GM18951 (cell line): Measurements from ENCODE around the gene ZNF283.
"Not testable (repeated sequence)": the region's sequence is repeated elsewhere in the genome, so short reads cannot be mapped to it uniquely, and the experiment has no call there.

Experiments
- POLR2A ChIP-seq: IDR thresholded peaks from 4 replicates; pipeline ENCODE4 v1.6.1; 2011; ENCODE audit warnings: mild to moderate bottlenecking; ENCODE audit not compliant: insufficient read length, insufficient read depth; ENCODE audit errors: extremely low read depth
- in situ Hi-C: fragments of 300-500 bp; cut with MboI; formaldehyde crosslinking; loops from one replicate; pipeline ENCODE4 v1.12.0; 2022; ENCODE audit warnings: low sequenced_read_pairs, mixed read lengths, inconsistent platforms; ENCODE audit not compliant: unreplicated experiment

ZNF283 gene

DNA sequence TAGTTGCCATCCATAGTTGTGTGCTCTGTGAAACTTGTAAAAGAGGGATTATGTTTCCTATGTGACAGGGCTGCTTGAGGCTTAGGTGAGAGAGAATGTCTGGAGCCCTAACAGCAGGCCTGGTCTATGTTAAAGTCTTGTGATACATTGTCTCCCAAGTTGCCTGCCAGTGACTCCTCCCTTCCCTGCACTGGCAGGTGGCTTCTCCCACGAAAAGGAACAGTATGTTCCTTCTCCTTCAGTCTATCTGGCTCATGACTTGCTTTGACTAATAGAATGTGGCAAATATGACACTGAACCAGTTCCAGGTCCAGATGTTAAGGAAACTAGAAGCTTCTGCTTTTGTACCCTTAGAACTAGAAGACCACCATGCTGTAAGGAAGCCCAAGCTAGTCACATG lies 40.5 kb upstream of the ZNF283 start:
- in situ Hi-C loops, result loop anchor here (5.0 kb wide), 1 partner anchor 44 kb away; no protein-coding TSS in a partner anchor
- TF ChIP-seq POLR2A, result no peak

GRCh38 chr19:43789029-43789428 lies 38.1 kb upstream of the ZNF283 start:
- TF ChIP-seq POLR2A, result no peak
- in situ Hi-C loops, result loop anchor here (5.0 kb wide), 1 partner anchor 47 kb away; no protein-coding TSS in a partner anchor

- no peak for TF ChIP-seq POLR2A
- in situ Hi-C loops, result no loop called here
Observed at GRCh38 chr19:43790587-43790986, 36.5 kb upstream of the ZNF283 start.

- in situ Hi-C loops, result no loop called here
- TF ChIP-seq POLR2A, result no peak
Observed at GRCh38 chr19:43797118-43797517, 30.0 kb upstream of the ZNF283 start.

DNA sequence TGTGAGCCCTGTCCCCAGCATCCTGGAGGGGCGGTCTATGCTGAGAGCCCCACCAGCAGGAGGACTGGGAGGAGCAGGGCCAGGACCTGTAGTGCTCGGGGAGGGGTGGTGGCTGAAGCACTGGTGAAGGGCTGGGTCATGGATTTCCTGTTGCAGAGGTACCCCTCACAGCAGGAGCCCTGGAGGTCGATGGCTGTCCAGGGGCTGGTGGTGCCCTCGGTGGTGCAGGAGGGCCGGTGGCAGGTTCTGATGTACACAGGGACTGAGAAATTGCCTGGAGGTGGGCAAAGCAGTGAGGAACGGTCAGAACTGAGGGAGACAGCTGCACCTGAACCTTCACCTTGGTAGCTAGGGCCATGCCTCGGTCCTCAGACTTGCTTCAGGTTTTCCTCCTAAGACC lies 29.6 kb upstream of the ZNF283 start:
- TF ChIP-seq POLR2A, result no peak
- in situ Hi-C loops, result no loop called here

- in situ Hi-C loops, result no loop called here
Observed at GRCh38 chr19:43798026-43798545, 29.0 kb upstream of the ZNF283 start.

DNA sequence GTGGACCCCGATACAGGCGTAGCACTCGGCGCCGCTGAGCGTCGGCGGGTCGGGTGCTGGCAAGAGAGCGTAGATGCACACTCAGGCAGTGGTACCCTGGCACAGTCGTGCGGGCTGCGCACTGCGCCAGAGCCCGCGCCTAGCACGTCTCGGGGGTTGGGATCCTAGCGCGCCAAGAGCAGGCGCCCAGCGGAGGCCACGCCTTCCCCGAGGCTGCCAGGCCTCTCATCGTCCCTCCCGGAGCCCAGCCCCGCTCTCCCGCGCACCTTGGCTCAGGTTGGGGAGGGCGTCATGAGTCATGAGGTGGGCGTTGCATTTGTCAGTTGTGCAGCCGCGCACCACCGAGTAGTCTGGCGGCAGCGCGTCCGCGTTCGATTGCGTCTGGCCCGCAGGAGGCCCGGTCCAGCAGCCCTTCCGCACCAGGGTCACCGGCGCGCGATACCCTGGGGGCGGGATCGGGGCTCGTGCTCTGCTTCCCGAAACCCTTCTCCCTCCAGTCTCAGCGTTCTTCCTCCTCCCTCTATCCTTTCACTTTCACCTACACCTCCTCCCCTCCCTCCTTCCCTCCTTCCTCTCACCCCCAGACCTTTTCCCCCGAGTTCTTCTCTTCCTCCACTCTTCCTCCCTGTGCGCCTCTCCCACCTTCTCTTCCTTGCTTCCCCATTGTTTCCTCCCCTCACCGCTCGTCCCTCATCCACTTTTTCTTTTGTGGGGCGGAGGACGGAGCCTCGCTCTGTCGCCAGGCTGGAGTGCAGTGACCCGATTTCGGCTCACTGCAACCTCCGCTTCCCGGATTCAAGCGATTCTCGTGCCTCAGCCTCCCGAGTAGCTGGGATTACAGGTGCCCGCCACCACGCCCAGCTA lies 28.3 kb upstream of the ZNF283 start:
- in situ Hi-C loops, result no loop called here
- TF ChIP-seq POLR2A, result no peak

More at GRCh38 chr19:43798026-43798545, 29.0 kb upstream of the ZNF283 start:
- TF ChIP-seq POLR2A, result no peak

DNA sequence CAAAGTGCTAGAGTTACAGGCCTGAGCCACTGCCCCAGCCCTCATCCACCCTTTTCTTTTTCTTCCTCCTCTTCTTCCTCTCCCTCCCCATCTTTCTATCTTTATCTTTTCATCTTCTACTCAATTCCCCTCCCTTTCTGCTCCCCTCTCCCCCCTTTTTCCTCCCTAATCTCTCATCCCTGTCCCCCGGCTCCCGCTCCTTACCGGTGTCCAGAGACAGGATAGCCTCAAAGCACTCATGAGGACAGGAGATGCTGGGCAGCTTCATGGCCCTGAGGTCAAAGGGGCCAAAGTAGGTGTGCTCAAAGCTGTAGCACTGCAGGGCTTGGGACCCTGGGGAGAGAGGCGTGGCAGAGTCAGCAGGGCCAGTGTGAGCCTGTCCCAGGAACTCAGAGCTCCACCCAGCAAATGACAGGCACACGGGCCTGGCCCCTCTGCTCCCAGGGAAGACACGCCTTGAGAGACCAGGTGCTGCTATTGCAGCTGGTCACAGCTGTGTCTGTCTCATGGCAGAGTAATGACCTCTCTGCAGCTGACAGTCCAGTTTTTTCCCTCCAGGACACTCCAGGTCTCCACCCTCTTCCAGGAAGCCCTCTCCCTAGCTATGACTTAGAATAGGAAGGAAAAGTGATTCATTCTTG lies 27.5 kb upstream of the ZNF283 start:
- in situ Hi-C loops, result no loop called here

DNA sequence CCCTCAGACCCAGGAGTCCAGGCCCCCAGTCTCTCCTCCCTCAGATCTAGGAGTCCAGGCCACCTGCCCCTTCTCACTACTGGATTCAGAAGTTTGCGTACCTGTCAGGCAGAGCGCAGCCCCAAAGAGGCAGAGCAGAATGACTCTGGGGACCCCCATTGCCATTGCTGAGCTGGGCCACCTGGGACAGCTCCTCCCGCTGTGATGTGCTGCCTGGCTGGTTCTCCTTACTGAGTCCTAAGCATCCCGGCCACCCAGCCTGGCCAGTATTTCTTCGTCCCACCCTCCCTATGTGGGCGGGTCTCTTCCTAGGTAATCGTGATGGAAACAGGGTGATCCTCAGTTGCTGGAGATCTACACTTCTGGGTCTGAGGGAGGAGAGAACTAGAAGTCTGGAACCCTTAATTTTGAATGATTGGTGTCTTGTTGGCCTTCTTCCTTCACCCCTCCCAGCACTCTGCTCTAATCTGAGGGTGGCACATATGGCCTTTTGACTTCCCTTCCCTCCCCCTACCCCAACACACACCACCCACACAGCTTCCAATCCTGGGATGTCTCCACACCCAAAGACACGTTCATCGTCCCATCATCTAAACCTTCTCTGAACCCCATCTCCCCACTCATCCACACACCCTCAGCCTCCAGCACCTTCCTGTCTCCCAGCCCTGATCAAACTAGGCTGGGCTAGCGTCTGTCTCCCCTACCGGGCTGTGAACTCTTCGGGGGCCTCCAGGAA lies 24.7 kb upstream of the ZNF283 start, which contains the start of gene LYPD5:
LYPD5 (minus strand) TSS at position 232 of the 736 bp plus-strand sequence; CDS start at position 165, 67 bp downstream.
- in situ Hi-C loops, result no loop called here
- TF ChIP-seq POLR2A, result no peak

More for the DNA sequence above, 27.5 kb upstream of the ZNF283 start:
- no peak for TF ChIP-seq POLR2A

- TF ChIP-seq POLR2A, result no peak
- in situ Hi-C loops, result no loop called here
Observed at GRCh38 chr19:43804432-43804831, 22.7 kb upstream of the ZNF283 start.

- in situ Hi-C loops, result not testable (repeated sequence)
Observed at GRCh38 chr19:43806401-43806800, 20.7 kb upstream of the ZNF283 start.

DNA sequence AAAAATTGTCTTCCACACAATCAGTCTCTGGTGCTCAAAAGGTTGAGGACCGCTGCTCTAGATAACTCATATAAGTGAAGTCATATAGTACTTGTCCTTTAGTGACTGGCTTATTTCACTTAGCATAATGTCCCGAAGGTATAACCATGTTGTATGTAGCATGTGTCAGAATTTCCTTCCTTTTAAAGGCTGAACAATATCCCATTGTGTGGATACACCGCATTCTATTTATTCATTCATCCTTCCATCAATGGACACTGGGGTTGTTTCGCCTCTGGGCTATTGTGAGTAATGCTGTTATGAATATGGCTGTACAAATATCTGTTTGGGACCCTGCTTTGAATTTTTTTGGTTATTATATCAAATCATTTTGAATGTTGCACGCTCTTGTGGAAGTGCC lies 20.3 kb upstream of the ZNF283 start:
- in situ Hi-C loops, result no loop called here
- TF ChIP-seq POLR2A, result no peak

GRCh38 chr19:43807651-43808050 lies 19.5 kb upstream of the ZNF283 start:
- in situ Hi-C loops, result no loop called here
- no peak for TF ChIP-seq POLR2A
